Measurements from ENCODE around the gene OSBPL8.
"Not testable (repeated sequence)": the region's sequence is repeated elsewhere in the genome, so short reads cannot be mapped to it uniquely, and the experiment has no call there.

OSBPL8 gene

GRCh38 chr12:76399040-76399439, 160.5 kb downstream of the OSBPL8 start:
- DNase-seq (ENCODE audit: insufficient read length, low spot score): no peak
- no peak for FAIRE-seq
- TF ChIP-seq SPI1 (IDR thresholded peaks at IDR 0.05; ENCODE audit: low read depth, low read length) (no peak), POLR2A (IDR thresholded peaks at IDR 0.05; ENCODE audit: low read depth, low read length) (no peak), PAX5 (IDR thresholded peaks at IDR 0.05; ENCODE audit: insufficient read depth, low read length, severe bottlenecking) (no peak), TAF1 (IDR thresholded peaks at IDR 0.05; ENCODE audit: low read depth, low read length) (no peak), POLR2AphosphoS5 (IDR thresholded peaks at IDR 0.05; ENCODE audit: low read depth, low read length) (no peak), POU2F2 (IDR thresholded peaks at IDR 0.05; ENCODE audit: low read depth, low read length) (no peak)

GRCh38 chr12:76398106-76398505, 161.5 kb downstream of the OSBPL8 start:
- FAIRE-seq (no peak), DNase-seq (ENCODE audit: insufficient read length, low spot score) (no peak)
- TF ChIP-seq POLR2A (IDR thresholded peaks at IDR 0.05; ENCODE audit: low read depth, low read length): no peak
- no peak for TF ChIP-seq SPI1 (IDR thresholded peaks at IDR 0.05; ENCODE audit: low read depth, low read length)
- TF ChIP-seq POLR2AphosphoS5 (IDR thresholded peaks at IDR 0.05; ENCODE audit: low read depth, low read length): no peak
- TF ChIP-seq PAX5 (IDR thresholded peaks at IDR 0.05; ENCODE audit: insufficient read depth, low read length, severe bottlenecking): no peak
- no peak for TF ChIP-seq TAF1 (IDR thresholded peaks at IDR 0.05; ENCODE audit: low read depth, low read length)
- no peak for TF ChIP-seq POU2F2 (IDR thresholded peaks at IDR 0.05; ENCODE audit: low read depth, low read length)

GRCh38 chr12:76391461-76391860, 168.1 kb downstream of the OSBPL8 start:
- no peak for TF ChIP-seq SPI1 (IDR thresholded peaks at IDR 0.05; ENCODE audit: low read depth, low read length)
- TF ChIP-seq TAF1 (IDR thresholded peaks at IDR 0.05; ENCODE audit: low read depth, low read length): no peak
- no peak for TF ChIP-seq PAX5 (IDR thresholded peaks at IDR 0.05; ENCODE audit: insufficient read depth, low read length, severe bottlenecking)
- TF ChIP-seq POU2F2 (IDR thresholded peaks at IDR 0.05; ENCODE audit: low read depth, low read length): no peak
- no peak for TF ChIP-seq POLR2A (IDR thresholded peaks at IDR 0.05; ENCODE audit: low read depth, low read length)
- TF ChIP-seq POLR2AphosphoS5 (IDR thresholded peaks at IDR 0.05; ENCODE audit: low read depth, low read length): no peak
- FAIRE-seq (no peak), DNase-seq (ENCODE audit: insufficient read length, low spot score) (no peak)

GRCh38 chr12:76387614-76388013, 172.0 kb downstream of the OSBPL8 start:
- no peak for TF ChIP-seq PAX5 (IDR thresholded peaks at IDR 0.05; ENCODE audit: insufficient read depth, low read length, severe bottlenecking)
- TF ChIP-seq POLR2AphosphoS5 (IDR thresholded peaks at IDR 0.05; ENCODE audit: low read depth, low read length): no peak
- TF ChIP-seq SPI1 (IDR thresholded peaks at IDR 0.05; ENCODE audit: low read depth, low read length): no peak
- no peak for TF ChIP-seq TAF1 (IDR thresholded peaks at IDR 0.05; ENCODE audit: low read depth, low read length)
- TF ChIP-seq POU2F2 (IDR thresholded peaks at IDR 0.05; ENCODE audit: low read depth, low read length): no peak
- TF ChIP-seq POLR2A (IDR thresholded peaks at IDR 0.05; ENCODE audit: low read depth, low read length): no peak
- FAIRE-seq: no peak

GRCh38 chr12:76384560-76384959, 175.0 kb downstream of the OSBPL8 start:
- FAIRE-seq: no peak
- TF ChIP-seq TAF1 (IDR thresholded peaks at IDR 0.05; ENCODE audit: low read depth, low read length): no peak
- TF ChIP-seq POU2F2 (IDR thresholded peaks at IDR 0.05; ENCODE audit: low read depth, low read length): no peak
- no peak for TF ChIP-seq POLR2A (IDR thresholded peaks at IDR 0.05; ENCODE audit: low read depth, low read length)
- no peak for TF ChIP-seq PAX5 (IDR thresholded peaks at IDR 0.05; ENCODE audit: insufficient read depth, low read length, severe bottlenecking)
- no peak for TF ChIP-seq POLR2AphosphoS5 (IDR thresholded peaks at IDR 0.05; ENCODE audit: low read depth, low read length)
- TF ChIP-seq SPI1 (IDR thresholded peaks at IDR 0.05; ENCODE audit: low read depth, low read length): no peak
- no peak for DNase-seq (ENCODE audit: insufficient read length, low spot score)

More at GRCh38 chr12:76387614-76388013, 172.0 kb downstream of the OSBPL8 start:
- no peak for DNase-seq (ENCODE audit: insufficient read length, low spot score)

- DNase-seq (ENCODE audit: insufficient read length, low spot score) (no peak), FAIRE-seq (no peak)
- TF ChIP-seq SPI1 (IDR thresholded peaks at IDR 0.05; ENCODE audit: low read depth, low read length) (no peak), POLR2AphosphoS5 (IDR thresholded peaks at IDR 0.05; ENCODE audit: low read depth, low read length) (no peak), PAX5 (IDR thresholded peaks at IDR 0.05; ENCODE audit: insufficient read depth, low read length, severe bottlenecking) (no peak)
Observed at GRCh38 chr12:76383988-76384387, 175.6 kb downstream of the OSBPL8 start.

- DNase-seq (ENCODE audit: insufficient read length, low spot score) (no peak), FAIRE-seq (no peak)
- TF ChIP-seq POLR2AphosphoS5 (IDR thresholded peaks at IDR 0.05; ENCODE audit: low read depth, low read length) (no peak), POU2F2 (IDR thresholded peaks at IDR 0.05; ENCODE audit: low read depth, low read length) (no peak), SPI1 (IDR thresholded peaks at IDR 0.05; ENCODE audit: low read depth, low read length) (no peak), POLR2A (IDR thresholded peaks at IDR 0.05; ENCODE audit: low read depth, low read length) (no peak), PAX5 (IDR thresholded peaks at IDR 0.05; ENCODE audit: insufficient read depth, low read length, severe bottlenecking) (no peak), TAF1 (IDR thresholded peaks at IDR 0.05; ENCODE audit: low read depth, low read length) (no peak)
Observed at GRCh38 chr12:76379261-76379660, 180.3 kb downstream of the OSBPL8 start.

GRCh38 chr12:76376876-76377275, 182.7 kb downstream of the OSBPL8 start:
- DNase-seq (ENCODE audit: insufficient read length, low spot score); FAIRE-seq: not testable (repeated sequence)

GRCh38 chr12:76375939-76376338, 183.6 kb downstream of the OSBPL8 start:
- no peak for DNase-seq (ENCODE audit: insufficient read length, low spot score)
- TF ChIP-seq POLR2AphosphoS5 (IDR thresholded peaks at IDR 0.05; ENCODE audit: low read depth, low read length) (no peak), PAX5 (IDR thresholded peaks at IDR 0.05; ENCODE audit: insufficient read depth, low read length, severe bottlenecking) (no peak), SPI1 (IDR thresholded peaks at IDR 0.05; ENCODE audit: low read depth, low read length) (no peak), POU2F2 (IDR thresholded peaks at IDR 0.05; ENCODE audit: low read depth, low read length) (no peak), TAF1 (IDR thresholded peaks at IDR 0.05; ENCODE audit: low read depth, low read length) (no peak), POLR2A (IDR thresholded peaks at IDR 0.05; ENCODE audit: low read depth, low read length) (no peak)
- no peak for FAIRE-seq

GRCh38 chr12:76375470-76375869, 184.1 kb downstream of the OSBPL8 start:
- TF ChIP-seq POLR2A (IDR thresholded peaks at IDR 0.05; ENCODE audit: low read depth, low read length): no peak
- no peak for TF ChIP-seq SPI1 (IDR thresholded peaks at IDR 0.05; ENCODE audit: low read depth, low read length)
- TF ChIP-seq POLR2AphosphoS5 (IDR thresholded peaks at IDR 0.05; ENCODE audit: low read depth, low read length): no peak
- TF ChIP-seq TAF1 (IDR thresholded peaks at IDR 0.05; ENCODE audit: low read depth, low read length): no peak
- TF ChIP-seq PAX5 (IDR thresholded peaks at IDR 0.05; ENCODE audit: insufficient read depth, low read length, severe bottlenecking): no peak
- no peak for TF ChIP-seq POU2F2 (IDR thresholded peaks at IDR 0.05; ENCODE audit: low read depth, low read length)
- FAIRE-seq (no peak), DNase-seq (ENCODE audit: insufficient read length, low spot score) (no peak)

Data from GM12891 (cell line).